Choroid plexus epithelial cell (primary cell): ENCODE measurements around the gene MTHFR.
A peak's percentile ranks its signal among the peaks of the same experiment; 100 is the strongest.

Source experiments
- DNase-seq: peaks from one replicate; pipeline ENCODE4 v3.0.0-alpha.2; 2010; ENCODE audit warnings: low read depth
- H3K4me3 ChIP-seq: 2 replicates; pipeline ENCODE4 v1.5.1; 2011; ENCODE audit warnings: low read depth, mild to moderate bottlenecking, control low read depth, low read length, moderate library complexity
- TF ChIP-seq, protein P1 (sequence below): conservative IDR thresholded peaks from 2 replicates; pipeline ENCODE4 v1.5.1; 2011; ENCODE audit warnings: low read depth, mild to moderate bottlenecking, control low read depth, inconsistent platforms, low read length, moderate library complexity

Gene MTHFR

GRCh38 chr1:11797525-11798216 is 8.1 kb downstream of the MTHFR start:
- TF ChIP-seq, protein P1, sequence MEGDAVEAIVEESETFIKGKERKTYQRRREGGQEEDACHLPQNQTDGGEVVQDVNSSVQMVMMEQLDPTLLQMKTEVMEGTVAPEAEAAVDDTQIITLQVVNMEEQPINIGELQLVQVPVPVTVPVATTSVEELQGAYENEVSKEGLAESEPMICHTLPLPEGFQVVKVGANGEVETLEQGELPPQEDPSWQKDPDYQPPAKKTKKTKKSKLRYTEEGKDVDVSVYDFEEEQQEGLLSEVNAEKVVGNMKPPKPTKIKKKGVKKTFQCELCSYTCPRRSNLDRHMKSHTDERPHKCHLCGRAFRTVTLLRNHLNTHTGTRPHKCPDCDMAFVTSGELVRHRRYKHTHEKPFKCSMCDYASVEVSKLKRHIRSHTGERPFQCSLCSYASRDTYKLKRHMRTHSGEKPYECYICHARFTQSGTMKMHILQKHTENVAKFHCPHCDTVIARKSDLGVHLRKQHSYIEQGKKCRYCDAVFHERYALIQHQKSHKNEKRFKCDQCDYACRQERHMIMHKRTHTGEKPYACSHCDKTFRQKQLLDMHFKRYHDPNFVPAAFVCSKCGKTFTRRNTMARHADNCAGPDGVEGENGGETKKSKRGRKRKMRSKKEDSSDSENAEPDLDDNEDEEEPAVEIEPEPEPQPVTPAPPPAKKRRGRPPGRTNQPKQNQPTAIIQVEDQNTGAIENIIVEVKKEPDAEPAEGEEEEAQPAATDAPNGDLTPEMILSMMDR, result peak; percentile 1
- H3K4me3 ChIP-seq, result no peak overlapping the region
- peak; percentile 88 for DNase-seq

DNA sequence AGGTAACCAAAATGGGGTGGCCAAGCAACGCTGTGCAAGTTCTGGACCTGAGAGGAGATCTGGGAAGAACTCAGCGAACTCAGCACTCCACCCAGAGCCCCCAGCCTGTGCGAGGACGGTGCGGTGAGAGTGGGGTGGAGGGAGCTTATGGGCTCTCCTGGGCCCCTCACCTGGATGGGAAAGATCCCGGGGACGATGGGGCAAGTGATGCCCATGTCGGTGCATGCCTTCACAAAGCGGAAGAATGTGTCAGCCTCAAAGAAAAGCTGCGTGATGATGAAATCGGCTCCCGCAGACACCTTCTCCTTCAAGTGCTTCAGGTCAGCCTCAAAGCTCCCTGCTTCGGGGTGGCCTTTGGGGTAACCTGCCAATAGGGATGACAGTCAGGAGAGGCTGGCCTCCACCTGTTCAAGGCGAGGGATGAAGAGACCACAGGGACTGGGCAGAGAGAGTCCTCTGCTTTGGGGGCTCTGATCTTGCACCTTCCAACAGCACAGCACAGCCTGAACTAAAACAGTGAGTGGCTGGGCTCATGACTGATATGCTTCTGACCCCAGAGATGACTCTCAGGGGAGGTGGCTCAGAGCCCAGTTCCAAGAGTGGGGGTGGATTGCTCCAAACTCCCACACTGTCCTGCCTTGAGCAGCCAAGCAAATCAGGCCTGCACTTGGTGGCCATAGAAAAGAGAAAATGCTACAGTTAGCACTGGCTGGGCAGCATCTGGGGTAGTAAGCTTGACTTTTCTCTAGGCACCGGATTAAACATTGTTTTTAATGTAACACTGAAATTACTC is 9.5 kb downstream of the MTHFR start:
- no peak overlapping the region for H3K4me3 ChIP-seq
- DNase-seq, result peak; percentile 37
- TF ChIP-seq, protein P1, result no peak

DNA sequence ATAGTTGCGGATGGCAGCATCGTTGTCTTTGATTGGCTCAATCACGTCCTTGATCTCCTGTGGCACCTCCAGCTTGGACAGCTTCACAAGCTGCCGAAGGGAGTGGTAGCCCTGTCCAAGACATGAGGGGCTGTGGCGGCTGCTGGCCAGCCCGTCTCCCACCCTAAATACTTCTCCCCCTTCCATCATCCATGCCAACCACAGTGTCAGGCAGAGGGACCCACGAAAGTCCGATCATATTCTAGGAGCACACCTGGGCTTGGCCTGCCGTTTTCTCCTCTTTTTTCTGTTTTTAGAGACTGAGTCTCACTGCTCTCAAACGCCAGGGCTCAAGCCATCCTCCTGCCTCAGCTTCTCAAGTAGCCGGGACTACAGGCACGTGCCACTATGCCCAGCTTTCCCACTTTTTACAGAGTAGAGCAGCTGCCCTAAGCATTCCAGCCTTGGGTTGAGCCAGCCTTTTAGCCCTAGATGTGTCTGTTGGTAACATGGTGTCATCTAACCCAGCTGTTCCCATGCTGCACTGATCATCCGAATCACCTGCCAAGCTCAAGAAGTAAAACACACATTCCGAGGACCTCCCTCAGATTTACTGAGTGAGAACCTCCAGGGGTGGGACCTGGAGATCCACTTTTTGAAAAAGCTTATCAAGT is 10.4 kb downstream of the MTHFR start:
- TF ChIP-seq, protein P1, result no peak
- no peak for DNase-seq
- no peak overlapping the region for H3K4me3 ChIP-seq

- H3K4me3 ChIP-seq, result no peak overlapping the region
- no peak for DNase-seq
- TF ChIP-seq, protein P1, result no peak
Observed at GRCh38 chr1:11794446-11795237, 11.1 kb downstream of the MTHFR start.

- no peak overlapping the region for H3K4me3 ChIP-seq
- DNase-seq, result no peak
- TF ChIP-seq, protein P1, result no peak
Observed at GRCh38 chr1:11793819-11794218, 11.9 kb downstream of the MTHFR start.

DNA sequence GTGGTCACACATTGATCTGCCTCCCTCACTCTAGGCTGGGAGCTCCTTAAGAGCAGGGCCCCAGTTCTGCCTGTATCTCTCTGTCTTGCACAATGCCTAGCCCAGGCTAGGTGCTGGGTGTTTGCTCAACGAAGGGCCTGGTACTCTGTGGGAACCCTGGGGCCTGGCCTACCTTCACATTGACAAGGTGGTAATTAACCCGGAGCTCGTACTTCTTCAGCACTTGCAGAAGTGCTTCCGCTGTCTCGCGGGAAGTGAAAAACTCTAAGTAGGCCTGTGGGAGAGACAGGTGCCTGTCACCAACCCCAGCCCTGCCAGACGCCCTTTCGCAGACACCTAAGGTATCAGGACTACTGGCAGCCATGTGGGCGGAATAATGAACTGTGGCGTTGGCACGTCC is 13.7 kb downstream of the MTHFR start:
- TF ChIP-seq, protein P1, result no peak
- H3K4me3 ChIP-seq, result no peak overlapping the region
- DNase-seq, result no peak
